Neural progenitor cell (in vitro differentiated cells): ENCODE results near the gene DNAH10.

ENCODE experiments used
- CTCF ChIP-seq: fragments of 200-600 bp; sonication (generic); IDR thresholded peaks from 2 replicates; pipeline ENCODE4 v1.5.1; 2017; ENCODE audit warnings: antibody characterized with exemption, mild to moderate bottlenecking
- EZH2 ChIP-seq: fragments of 200-600 bp; sonication (generic); IDR thresholded peaks from 2 replicates; pipeline ENCODE4 v1.6.1; 2017; ENCODE audit warnings: antibody characterized with exemption, mild to moderate bottlenecking, moderate library complexity
- EZH2phosphoT487 ChIP-seq: fragments of 200-600 bp; sonication (generic); IDR thresholded peaks from 2 replicates; pipeline ENCODE4 v1.6.1; 2017; ENCODE audit warnings: antibody characterized with exemption

GRCh38 chr12:123727878-123728277 lies 34.2 kb upstream of the DNAH10 start:
- TF ChIP-seq CTCF (no peak), EZH2 (no peak), EZH2phosphoT487 (no peak)
